Heart left ventricle (tissue), 13 donors: Measurements from ENCODE around the gene EMID1.

Experiments
- POLR2A ChIP-seq, 2 donors: fragments of 450-650 bp; IDR thresholded peaks; one replicate each; pipeline ENCODE4 v1.6.1; 2017; ENCODE audit warnings: antibody characterized with exemption in 2 of 2, mild to moderate bottlenecking in 2 of 2, moderate library complexity in 2 of 2
- TF ChIP-seq, protein P1 (sequence below), 12 donors: fragments of 200-600 bp; sonication (generic) in 4 of 12; IDR thresholded peaks; one replicate each; pipeline versions ENCODE4 v1.5.0 to v1.8.0; 2018 to 2022; ENCODE audit warnings: antibody characterized with exemption in 12 of 12, mild to moderate bottlenecking in 5 of 12
- donor health status: ischemic (EF 13 %, LVEDD 7.1; RV severe dilation, severe dysfunction).
- donor health status: DM: no; HTN: yes; CAD: no.
- donor health status: DM: no; HTN: no; CAD: no.
- donor health status: ischemic (EF 25% LVEDD 6.9; RV normal size, moderate dysfunction).
- donor health status: ischemic (EF 25% LVEDD 5.7; RV mildly dilated, moderate dysfunction).
- donor health status: ischemic (EF 35%, LVEDD 5.7; RV mildly dilated, moderate dysfunction).
- donor health status: nonischemic (EF 11% LVEDD 7.7; RV severe dilation, severe dysfunction).
- donor health status: DM: yes; HTN: yes; CAD: no.
- donor health status: PGD.
- donor health status: ischemic (EF 29% LVEDD 5.4; RV normal size, mild dysfunction).
- donor health status: nonischemic (EF 23%, LVEDD 6.1; RV moderate dilation, normal function).

DNA sequence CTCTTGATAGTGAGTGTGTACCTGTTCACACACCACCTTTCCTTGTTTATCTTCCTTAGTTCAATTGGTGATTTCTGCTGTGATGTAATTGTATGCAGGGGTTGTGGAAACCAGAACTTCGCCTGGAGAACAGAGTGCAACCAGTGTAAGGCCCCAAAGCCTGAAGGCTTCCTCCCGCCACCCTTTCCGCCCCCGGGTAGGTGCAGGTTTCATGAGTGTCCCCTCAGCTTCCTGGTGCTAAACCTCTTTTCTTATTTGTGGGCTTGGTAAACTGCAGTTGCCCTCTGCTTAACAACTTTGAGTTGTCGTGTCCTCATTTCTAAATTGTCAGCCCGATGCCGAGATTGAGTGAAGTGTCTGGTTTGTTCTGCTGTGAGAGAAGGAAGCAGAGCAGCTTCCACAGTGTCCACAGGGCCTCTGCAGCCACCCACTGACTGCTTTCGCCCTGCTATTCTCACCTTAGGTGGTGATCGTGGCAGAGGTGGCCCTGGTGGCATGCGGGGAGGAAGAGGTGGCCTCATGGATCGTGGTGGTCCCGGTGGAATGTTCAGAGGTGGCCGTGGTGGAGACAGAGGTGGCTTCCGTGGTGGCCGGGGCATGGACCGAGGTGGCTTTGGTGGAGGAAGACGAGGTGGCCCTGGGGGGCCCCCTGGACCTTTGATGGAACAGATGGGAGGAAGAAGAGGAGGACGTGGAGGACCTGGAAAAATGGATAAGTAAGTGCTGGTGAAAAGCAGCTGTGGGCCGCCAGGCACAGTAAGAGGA is 93.6 kb downstream of the EMID1 start:
- TF ChIP-seq, protein P1, sequence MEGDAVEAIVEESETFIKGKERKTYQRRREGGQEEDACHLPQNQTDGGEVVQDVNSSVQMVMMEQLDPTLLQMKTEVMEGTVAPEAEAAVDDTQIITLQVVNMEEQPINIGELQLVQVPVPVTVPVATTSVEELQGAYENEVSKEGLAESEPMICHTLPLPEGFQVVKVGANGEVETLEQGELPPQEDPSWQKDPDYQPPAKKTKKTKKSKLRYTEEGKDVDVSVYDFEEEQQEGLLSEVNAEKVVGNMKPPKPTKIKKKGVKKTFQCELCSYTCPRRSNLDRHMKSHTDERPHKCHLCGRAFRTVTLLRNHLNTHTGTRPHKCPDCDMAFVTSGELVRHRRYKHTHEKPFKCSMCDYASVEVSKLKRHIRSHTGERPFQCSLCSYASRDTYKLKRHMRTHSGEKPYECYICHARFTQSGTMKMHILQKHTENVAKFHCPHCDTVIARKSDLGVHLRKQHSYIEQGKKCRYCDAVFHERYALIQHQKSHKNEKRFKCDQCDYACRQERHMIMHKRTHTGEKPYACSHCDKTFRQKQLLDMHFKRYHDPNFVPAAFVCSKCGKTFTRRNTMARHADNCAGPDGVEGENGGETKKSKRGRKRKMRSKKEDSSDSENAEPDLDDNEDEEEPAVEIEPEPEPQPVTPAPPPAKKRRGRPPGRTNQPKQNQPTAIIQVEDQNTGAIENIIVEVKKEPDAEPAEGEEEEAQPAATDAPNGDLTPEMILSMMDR (IDR thresholded peaks at IDR 0.05), result no peak
- TF ChIP-seq POLR2A (IDR thresholded peaks at IDR 0.05), result no peak
